CD4-positive, alpha-beta memory T cell (primary cell): Measurements from ENCODE around the gene SMAP1. TPM values are rescaled to one million over a fixed set of nuclear protein-coding genes. Genes with fewer than 3 reads are reported as not detected.
"Not testable (repeated sequence)": the region's sequence is repeated elsewhere in the genome, so short reads cannot be mapped to it uniquely, and the experiment has no call there.

Experiments used
- CTCF ChIA-PET: fragments of 350-600 bp; sonication (Branson Sonifier 250); formaldehyde crosslinking; loops from one replicate; lab custom pipeline; 2021; ENCODE audit warnings: inconsistent platforms; ENCODE audit not compliant: partially characterized antibody; lab: Charles Lee
- POLR2A ChIA-PET: fragments of 350-600 bp; sonication (Branson Sonifier 250); formaldehyde crosslinking; loops from one replicate; lab custom pipeline; 2021; ENCODE audit not compliant: partially characterized antibody; lab: Charles Lee
- DNase-seq, 5 donors: peaks; one replicate each; pipeline versions ENCODE4 v3.0.0 to v3.0.0-alpha.2; 2020 to 2022; ENCODE audit warnings: mixed read lengths in 1 of 5
- H3K27ac ChIP-seq: one replicate; pipeline ENCODE4 v1.7.0; 2013; ENCODE audit warnings: low read depth, low read length
- H3K27me3 ChIP-seq: 2 replicates; pipeline ENCODE4 v1.7.0; 2013; ENCODE audit warnings: mild to moderate bottlenecking, low read length, moderate library complexity; ENCODE audit not compliant: insufficient read depth
- H3K36me3 ChIP-seq: 2 replicates; pipeline ENCODE4 v1.7.0; 2013; ENCODE audit warnings: mild to moderate bottlenecking, low read length, moderate library complexity; ENCODE audit not compliant: insufficient read depth
- H3K4me1 ChIP-seq: 2 replicates; pipeline ENCODE4 v1.7.0; 2013; ENCODE audit warnings: mild to moderate bottlenecking, low read length, moderate library complexity; ENCODE audit not compliant: insufficient read depth
- H3K4me3 ChIP-seq, 2 donors: one replicate each; pipeline ENCODE4 v1.7.0; 2013; ENCODE audit warnings: low read length in 2 of 2, mild to moderate bottlenecking in 1 of 2
- H3K9me3 ChIP-seq, 2 donors: one replicate each; pipeline ENCODE4 v1.7.0; 2013; ENCODE audit warnings: low read length in 2 of 2, control low read depth in 1 of 2; ENCODE audit not compliant: control insufficient read depth in 1 of 2
- H3K27ac Mint-ChIP-seq, 7 donors: one replicate each; pipeline ENCODE4 v1.8.0; 2020 to 2021; ENCODE audit warnings: mixed read lengths in 7 of 7, mild to moderate bottlenecking in 6 of 7, inconsistent platforms in 3 of 7, moderate library complexity in 3 of 7
- H3K27me3 Mint-ChIP-seq, 2 donors: one replicate each; pipeline ENCODE4 v1.8.0; 2020 to 2021; ENCODE audit warnings: mixed read lengths in 2 of 2
- H3K36me3 Mint-ChIP-seq, 2 donors: one replicate each; pipeline ENCODE4 v1.8.0; 2020 to 2021; ENCODE audit warnings: mixed read lengths in 2 of 2, inconsistent platforms in 1 of 2, mild to moderate bottlenecking in 1 of 2
- H3K4me1 Mint-ChIP-seq, 4 donors: one replicate each; pipeline ENCODE4 v1.8.0; 2020 to 2021; ENCODE audit warnings: mixed read lengths in 4 of 4, mild to moderate bottlenecking in 1 of 4
- H3K4me3 Mint-ChIP-seq, 8 donors: one replicate each; pipeline ENCODE4 v1.8.0; 2020 to 2021; ENCODE audit warnings: mixed read lengths in 8 of 8, mild to moderate bottlenecking in 7 of 8, moderate library complexity in 6 of 8, inconsistent platforms in 3 of 8
- H3K9me3 Mint-ChIP-seq, 8 donors: one replicate each; pipeline ENCODE4 v1.8.0; 2020 to 2021; ENCODE audit warnings: mixed read lengths in 8 of 8, mild to moderate bottlenecking in 5 of 8, inconsistent platforms in 3 of 8, moderate library complexity in 1 of 8
- intact Hi-C: fragments of 100-400 bp; cut with micrococcal nuclease; formaldehyde crosslinking; loops from one replicate; pipeline ENCODE4 v1.15.1; 2023
- polyA plus RNA-seq, 2 donors: library from polyadenylated mRNA; unstranded; fragments of 300-500 nt; fragmentation: Illumina TruSeq; gene quantifications; one replicate each; pipeline ENCODE4 v1.2.3, GENCODE V29; 2021
- total RNA-seq, 2 experiments: library from RNA; stranded (reverse); gene quantifications; one replicate each; pipeline ENCODE4 v1.2.3, GENCODE V29; 2021

The SMAP1 gene
- total and polyA plus RNA-seq, 4 experiments from 2014 or later, result 25.5 to 38.4 (median 28.3) TPM

DNA sequence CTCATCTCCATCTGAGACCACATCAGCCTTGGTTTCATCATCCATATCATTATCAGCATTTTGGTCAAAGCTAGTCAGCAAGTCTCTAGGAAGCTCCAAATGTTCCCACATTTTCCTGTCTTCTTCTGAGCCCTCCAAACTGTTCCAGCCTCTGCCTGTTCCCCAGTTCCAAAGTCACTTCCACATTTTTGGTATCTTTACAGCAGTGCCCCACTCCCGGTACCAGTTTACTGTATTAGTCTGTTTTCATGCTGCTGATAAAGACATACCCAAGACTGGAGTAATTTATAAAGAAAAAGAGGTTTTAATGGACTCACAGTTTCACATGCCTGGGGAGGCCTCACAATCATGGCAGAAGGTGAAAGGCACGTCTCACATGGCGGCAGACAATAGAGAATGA lies 74.8 kb downstream of the SMAP1 start:
- CTCF ChIA-PET, POLR2A ChIA-PET: not testable (repeated sequence)

DNA sequence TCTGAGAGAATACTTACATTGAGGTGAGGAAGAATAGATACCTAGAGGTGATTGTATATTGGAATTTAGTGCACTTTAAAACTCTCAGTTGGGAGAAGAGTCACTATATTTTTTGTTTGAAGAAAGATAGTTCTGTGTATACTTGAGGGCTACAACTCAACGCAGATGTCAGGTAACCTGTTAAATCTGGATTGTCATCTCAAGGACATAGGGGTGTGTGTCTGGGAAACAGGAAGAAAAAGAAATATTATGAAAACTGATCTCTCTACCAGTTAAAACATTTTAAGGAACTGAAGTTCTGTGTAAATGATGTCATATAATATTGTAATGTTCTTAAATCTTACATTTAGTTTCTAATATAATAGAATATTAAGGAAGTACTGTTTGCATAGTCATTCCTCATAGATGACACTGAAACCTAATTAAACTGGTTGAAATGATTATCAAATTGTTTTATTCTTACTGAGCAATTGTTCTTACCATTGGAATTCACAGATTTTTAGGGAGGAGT lies 86.2 kb downstream of the SMAP1 start:
- Mint-ChIP-seq H3K27me3 (no peaks in the 10 kb centered on the region), H3K36me3 (peaks cover 21 to 40% of the 10 kb centered on the region in 2 donors), H3K9me3 (peaks cover 0 to 2% (median 0%) of the 10 kb centered on the region in 8 donors), H3K27ac (no peak overlapping the region), H3K4me3 (no peak overlapping the region), H3K4me1 (peaks cover 0 to 19% (median 6%) of the 10 kb centered on the region in 4 donors)
- peaks cover 11% of the 10 kb centered on the region for H3K36me3 ChIP-seq
- H3K27ac ChIP-seq, result no peak overlapping the region
- no peaks in the 10 kb centered on the region for H3K4me1 ChIP-seq
- H3K27me3 ChIP-seq, result no peaks in the 10 kb centered on the region
- no peaks in the 10 kb centered on the region for H3K9me3 ChIP-seq
- H3K4me3 ChIP-seq, result no peak overlapping the region
- CTCF ChIA-PET, result no interaction called here
- POLR2A ChIA-PET, result no interaction called here
- intact Hi-C loops, result no loop called here
- DNase-seq, result no peak

More for the DNA sequence above, 74.8 kb downstream of the SMAP1 start:
- H3K36me3 ChIP-seq, H3K9me3 ChIP-seq, intact Hi-C loops, H3K4me3 Mint-ChIP-seq, H3K27me3 ChIP-seq, H3K4me3 ChIP-seq, DNase-seq, H3K27me3 Mint-ChIP-seq, H3K4me1 ChIP-seq, H3K27ac ChIP-seq: not testable (repeated sequence)
- H3K9me3 Mint-ChIP-seq, result peaks cover 0 to 19% (median 10%) of the 10 kb centered on the region in 8 donors
- peak overlapping the region in 2 of 7 donors; percentile 27 to 37 for H3K27ac Mint-ChIP-seq
- H3K36me3 Mint-ChIP-seq, result peaks cover 58 to 69% of the 10 kb centered on the region in 2 donors
- peaks cover 9 to 29% (median 22%) of the 10 kb centered on the region in 4 donors for H3K4me1 Mint-ChIP-seq

DNA sequence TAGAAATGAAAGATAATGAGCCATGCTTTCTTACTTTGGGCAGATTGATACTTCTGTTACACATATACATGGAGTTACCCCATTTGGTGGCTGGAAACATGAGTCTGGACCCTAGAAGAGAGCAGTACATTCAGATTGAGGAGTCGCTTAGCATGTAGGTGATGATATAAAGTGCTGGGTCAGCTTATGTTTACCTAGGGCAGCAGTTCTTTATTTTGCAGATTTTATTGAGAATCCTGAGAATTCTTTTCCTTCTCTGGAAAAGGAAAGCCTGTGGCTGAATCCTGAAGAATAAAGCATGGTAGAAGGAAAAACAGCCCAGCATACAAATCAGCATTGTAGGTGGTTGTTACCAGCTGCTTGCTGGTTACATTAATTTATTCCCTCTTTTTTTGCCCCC lies 91.2 kb downstream of the SMAP1 start:
- H3K9me3 Mint-ChIP-seq, result peaks cover 0 to 2% (median 0%) of the 10 kb centered on the region in 8 donors
- H3K36me3 Mint-ChIP-seq, result peaks cover 32 to 40% of the 10 kb centered on the region in 2 donors
- Histone ChIP-seq H3K27ac (no peak overlapping the region), H3K9me3 (no peaks in the 10 kb centered on the region), H3K27me3 (no peaks in the 10 kb centered on the region), H3K4me1 (no peaks in the 10 kb centered on the region), H3K36me3 (peaks cover 11% of the 10 kb centered on the region), H3K4me3 (no peak overlapping the region)
- intact Hi-C loops, result no loop called here
- DNase-seq, result no peak
- no peaks in the 10 kb centered on the region for H3K27me3 Mint-ChIP-seq
- H3K4me1 Mint-ChIP-seq, result peaks cover 0 to 11% (median 1%) of the 10 kb centered on the region in 4 donors
- no peak overlapping the region for H3K4me3 Mint-ChIP-seq
- ChIA-PET CTCF (no interaction called here), POLR2A (no interaction called here)
- H3K27ac Mint-ChIP-seq, result no peak overlapping the region

GRCh38 chr6:70763754-70764510 lies 96.2 kb downstream of the SMAP1 start:
- Mint-ChIP-seq H3K9me3 (peaks cover 0 to 10% (median 0%) of the 10 kb centered on the region in 8 donors), H3K4me1 (peaks cover 0 to 7% (median under 1%) of the 10 kb centered on the region in 4 donors), H3K27me3 (no peaks in the 10 kb centered on the region), H3K36me3 (peaks cover 29 to 37% of the 10 kb centered on the region in 2 donors), H3K27ac (peak overlapping the region in 2 of 7 donors; percentile 2 to 35), H3K4me3 (no peak overlapping the region)
- ChIA-PET POLR2A (no interaction called here), CTCF (no interaction called here)
- no peaks in the 10 kb centered on the region for H3K4me1 ChIP-seq
- intact Hi-C loops, result no loop called here
- H3K27ac ChIP-seq, result no peak overlapping the region
- H3K4me3 ChIP-seq, result no peak overlapping the region
- no peaks in the 10 kb centered on the region for H3K36me3 ChIP-seq
- no peaks in the 10 kb centered on the region for H3K9me3 ChIP-seq
- no peaks in the 10 kb centered on the region for H3K27me3 ChIP-seq
- no peak for DNase-seq

GRCh38 chr6:70764706-70765105 lies 97.0 kb downstream of the SMAP1 start:
- peak overlapping the region in 1 of 7 donors; percentile 10 for H3K27ac Mint-ChIP-seq
- H3K4me3 Mint-ChIP-seq, result peak overlapping the region in 1 of 8 donors; percentile 36
- Histone ChIP-seq H3K4me3 (no peak overlapping the region), H3K36me3 (no peaks in the 10 kb centered on the region), H3K9me3 (no peaks in the 10 kb centered on the region), H3K27ac (no peak overlapping the region), H3K4me1 (no peaks in the 10 kb centered on the region), H3K27me3 (no peaks in the 10 kb centered on the region)
- H3K27me3 Mint-ChIP-seq, result no peaks in the 10 kb centered on the region
- peaks cover 0 to 5% (median under 1%) of the 10 kb centered on the region in 4 donors for H3K4me1 Mint-ChIP-seq
- no peak for DNase-seq
- H3K36me3 Mint-ChIP-seq, result peaks cover 30 to 34% of the 10 kb centered on the region in 2 donors
- H3K9me3 Mint-ChIP-seq, result peaks cover 0 to 10% (median 0%) of the 10 kb centered on the region in 8 donors
- intact Hi-C loops, result no loop called here
- ChIA-PET POLR2A (no interaction called here), CTCF (no interaction called here)

DNA sequence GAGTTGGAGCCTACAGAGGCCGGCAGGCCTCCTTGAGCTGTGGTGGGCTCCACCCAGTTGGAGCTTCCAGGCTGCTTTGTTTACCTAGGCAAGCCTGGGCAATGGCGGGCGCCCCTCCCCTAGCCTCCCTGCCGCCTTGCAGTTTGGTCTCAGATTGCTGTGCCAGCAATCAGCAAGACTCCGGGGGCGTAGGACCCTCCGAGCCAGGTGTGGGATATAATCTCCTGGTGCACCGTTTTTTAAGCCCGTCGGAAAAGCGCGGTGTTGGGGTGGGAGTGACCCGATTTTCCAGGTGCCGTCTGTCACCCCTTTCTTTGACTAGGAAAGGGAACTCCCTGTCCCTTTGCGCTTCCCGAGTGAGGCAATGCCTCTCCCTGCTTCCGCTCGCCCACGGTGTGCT lies 103.7 kb downstream of the SMAP1 start:
- H3K4me3 ChIP-seq, H3K27ac ChIP-seq, H3K36me3 ChIP-seq, H3K4me1 Mint-ChIP-seq, H3K4me1 ChIP-seq, H3K4me3 Mint-ChIP-seq, intact Hi-C loops, CTCF ChIA-PET, H3K27me3 Mint-ChIP-seq, POLR2A ChIA-PET, H3K9me3 Mint-ChIP-seq, H3K27me3 ChIP-seq, H3K27ac Mint-ChIP-seq, H3K9me3 ChIP-seq: not testable (repeated sequence)
- peak in 1 of 5 donors; percentile 27 for DNase-seq
- peaks cover 28 to 50% of the 10 kb centered on the region in 2 donors for H3K36me3 Mint-ChIP-seq

GRCh38 chr6:70779934-70780333 lies 112.3 kb downstream of the SMAP1 start:
- peaks cover 4 to 10% (median 6%) of the 10 kb centered on the region in 4 donors for H3K4me1 Mint-ChIP-seq
- POLR2A ChIA-PET, result no interaction called here
- intact Hi-C loops, result no loop called here
- Histone ChIP-seq H3K36me3 (no peaks in the 10 kb centered on the region), H3K27me3 (no peaks in the 10 kb centered on the region), H3K4me3 (no peak overlapping the region), H3K27ac (no peak overlapping the region), H3K9me3 (no peaks in the 10 kb centered on the region), H3K4me1 (no peaks in the 10 kb centered on the region)
- H3K27me3 Mint-ChIP-seq, result no peaks in the 10 kb centered on the region
- H3K27ac Mint-ChIP-seq, result no peak overlapping the region
- H3K36me3 Mint-ChIP-seq, result peaks cover 49 to 54% of the 10 kb centered on the region in 2 donors
- CTCF ChIA-PET, result no interaction called here
- peaks cover 0 to 7% (median 4%) of the 10 kb centered on the region in 8 donors for H3K9me3 Mint-ChIP-seq
- no peak overlapping the region for H3K4me3 Mint-ChIP-seq
- no peak for DNase-seq
